Pancreas (tissue), 10 donors: ENCODE results near the gene ATP9A. TPM values are rescaled to one million over a fixed set of nuclear protein-coding genes. Genes with fewer than 3 reads are reported as not detected.
A peak's percentile ranks its signal among the peaks of the same experiment; 100 is the strongest.

Experiments used
- ATAC-seq, 4 donors: fragments of 200-7000 bp; cut with Tn5 transposase; one replicate each; pipeline versions ENCODE4 v1.8.0 to v1.9.1; 2020; ENCODE audit warnings: mild to moderate bottlenecking in 4 of 4, moderate library complexity in 4 of 4
- DNase-seq, 6 donors: peaks; one replicate each; pipeline ENCODE4 v3.0.0-alpha.2; 2020
- FAIRE-seq: peaks from 2 replicates; lab custom pipeline; 2012; peaks lifted over from hg19 to GRCh38; lab: Jason Lieb, UNC
- H3K27ac ChIP-seq, 4 donors: fragments of 200-600 bp; sonication (generic); 1 replicate in 3 of 4; 2 replicates in 1 of 4; pipeline versions ENCODE4 v1.5.0 to v1.8.0; 2020
- H3K27me3 ChIP-seq, 4 donors: fragments of 200-600 bp; one replicate each; pipeline ENCODE4 v1.8.0; 2021
- H3K36me3 ChIP-seq, 3 donors: fragments of 200-600 bp; sonication (generic) in 1 of 3; one replicate each; pipeline versions ENCODE4 v1.5.0 to v1.8.0; 2020 to 2021
- H3K4me1 ChIP-seq, 3 donors: fragments of 200-600 bp; one replicate each; pipeline ENCODE4 v1.8.0; 2021
- H3K4me3 ChIP-seq, 4 donors: fragments of 200-600 bp; sonication (generic) in 2 of 4; one replicate each; pipeline versions ENCODE4 v1.5.0 to v1.8.0; 2020 to 2021
- H3K9me3 ChIP-seq, 4 donors: fragments of 200-600 bp; one replicate each; pipeline ENCODE4 v1.8.0; 2021
- WGBS, 2 donors: extraction: QIAGEN DNeasy Blood & Tissue Kit; methylation state at CpG; one replicate each; pipeline ENCODE4 v1.1.7; 2013; 5-methylcytosine and 5-hydroxymethylcytosine counted together
- intact Hi-C, 3 donors: fragments of 100-400 bp; cut with DNase I; formaldehyde crosslinking; loops; one replicate each; pipeline versions ENCODE4 v1.11.1 to v1.14.2; 2022
- polyA plus RNA-seq, 2 donors: library from polyadenylated mRNA; stranded (reverse); fragments of 200-250 nt; gene quantifications; one replicate each; pipeline ENCODE4 v1.2.3, GENCODE V29; 2013
- total RNA-seq, 6 donors: library from RNA; stranded (reverse); fragmentation: NEBNext Ultra II Directional in 4 of 6; extraction: Animal tissue kit (Norgen Biotek cat#: 25700) in 4 of 6; gene quantifications; one replicate each; pipeline versions ENCODE4 v1.2.1 to v1.2.4, GENCODE V29; 2021 to 2023
- TF ChIP-seq, protein P1 (sequence below), 4 donors: fragments of 200-600 bp; sonication (generic) in 3 of 4; IDR thresholded peaks; one replicate each; pipeline versions ENCODE4 v1.5.0 to v1.8.0; 2021; ENCODE audit warnings: antibody characterized with exemption in 4 of 4
- donor health status: healthy with polysubstance abuse.
- donor health status: DM: no; HTN: no; CAD: no; lungs with moderate emphysema.
- donor health status: DM: no; HTN: no; CAD: no.
- donor health status: control.
- donor health status: control.
- donor health status: Bipolar disorder and iron deficiency.
- donor health status: DM: yes; HTN: yes; CAD: no.
- donor health status: DM: no; HTN: no; CAD: no.
- donor health status: DM: no; HTN: no; CAD: no.
- donor health status: DM: yes; HTN: yes; CAD: no.

ATP9A gene
- total and polyA plus RNA-seq, 8 donors, result 5.8 to 41.0 (median 20.0) TPM

DNA sequence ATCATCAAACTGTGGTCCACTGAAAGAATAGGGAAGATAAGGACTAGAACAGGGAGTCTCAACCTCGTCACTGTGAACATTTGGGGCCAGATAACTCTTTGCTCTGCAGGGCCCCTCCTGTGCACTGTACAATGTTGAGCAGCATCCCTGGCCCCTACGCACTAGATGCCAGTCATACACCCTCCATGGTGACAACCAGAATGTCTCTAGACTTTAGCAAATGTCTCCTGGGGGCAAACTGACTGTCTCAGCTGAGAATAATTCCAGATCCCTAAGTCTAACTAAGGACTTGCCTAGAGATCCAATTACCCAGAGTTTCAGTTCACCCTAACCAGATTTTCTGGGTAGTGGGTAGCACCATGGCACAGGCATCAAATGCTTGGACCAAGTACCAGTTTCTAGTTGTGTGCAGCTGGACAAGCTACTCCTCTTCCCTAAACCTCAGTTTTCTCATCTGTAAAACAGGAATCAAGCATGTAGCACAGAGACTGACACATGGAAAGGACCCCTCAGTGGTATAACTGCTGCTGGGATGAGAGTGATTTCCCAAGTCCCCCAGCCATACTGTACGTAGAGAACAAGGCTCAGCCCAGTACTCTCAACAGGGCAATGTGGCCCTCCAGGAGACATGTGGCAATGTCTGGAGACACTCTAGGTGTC is 138.7 kb downstream of the ATP9A start:
- FAIRE-seq, result no peak
- H3K36me3 ChIP-seq, result peaks cover 0 to 8% (median 0%) of the 10 kb centered on the region in 3 donors
- no peak for DNase-seq
- H3K27ac ChIP-seq, result no peak overlapping the region
- ATAC-seq, result no peak
- H3K4me3 ChIP-seq, result no peak overlapping the region
- H3K27me3 ChIP-seq, result no peaks in the 10 kb centered on the region
- TF ChIP-seq, protein P1, sequence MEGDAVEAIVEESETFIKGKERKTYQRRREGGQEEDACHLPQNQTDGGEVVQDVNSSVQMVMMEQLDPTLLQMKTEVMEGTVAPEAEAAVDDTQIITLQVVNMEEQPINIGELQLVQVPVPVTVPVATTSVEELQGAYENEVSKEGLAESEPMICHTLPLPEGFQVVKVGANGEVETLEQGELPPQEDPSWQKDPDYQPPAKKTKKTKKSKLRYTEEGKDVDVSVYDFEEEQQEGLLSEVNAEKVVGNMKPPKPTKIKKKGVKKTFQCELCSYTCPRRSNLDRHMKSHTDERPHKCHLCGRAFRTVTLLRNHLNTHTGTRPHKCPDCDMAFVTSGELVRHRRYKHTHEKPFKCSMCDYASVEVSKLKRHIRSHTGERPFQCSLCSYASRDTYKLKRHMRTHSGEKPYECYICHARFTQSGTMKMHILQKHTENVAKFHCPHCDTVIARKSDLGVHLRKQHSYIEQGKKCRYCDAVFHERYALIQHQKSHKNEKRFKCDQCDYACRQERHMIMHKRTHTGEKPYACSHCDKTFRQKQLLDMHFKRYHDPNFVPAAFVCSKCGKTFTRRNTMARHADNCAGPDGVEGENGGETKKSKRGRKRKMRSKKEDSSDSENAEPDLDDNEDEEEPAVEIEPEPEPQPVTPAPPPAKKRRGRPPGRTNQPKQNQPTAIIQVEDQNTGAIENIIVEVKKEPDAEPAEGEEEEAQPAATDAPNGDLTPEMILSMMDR (IDR thresholded peaks at IDR 0.05), result no peak
- intact Hi-C loops, result loop anchor here in 1 of 3 donors (10.0 kb wide), 2 partner anchors 255 to 445 kb away; no protein-coding TSS in a partner anchor
- no peaks in the 10 kb centered on the region for H3K9me3 ChIP-seq
- WGBS, 2 donors, result 59 to 88% methylated on average over 3 of the region's 3 CpGs
- no peaks in the 10 kb centered on the region for H3K4me1 ChIP-seq

DNA sequence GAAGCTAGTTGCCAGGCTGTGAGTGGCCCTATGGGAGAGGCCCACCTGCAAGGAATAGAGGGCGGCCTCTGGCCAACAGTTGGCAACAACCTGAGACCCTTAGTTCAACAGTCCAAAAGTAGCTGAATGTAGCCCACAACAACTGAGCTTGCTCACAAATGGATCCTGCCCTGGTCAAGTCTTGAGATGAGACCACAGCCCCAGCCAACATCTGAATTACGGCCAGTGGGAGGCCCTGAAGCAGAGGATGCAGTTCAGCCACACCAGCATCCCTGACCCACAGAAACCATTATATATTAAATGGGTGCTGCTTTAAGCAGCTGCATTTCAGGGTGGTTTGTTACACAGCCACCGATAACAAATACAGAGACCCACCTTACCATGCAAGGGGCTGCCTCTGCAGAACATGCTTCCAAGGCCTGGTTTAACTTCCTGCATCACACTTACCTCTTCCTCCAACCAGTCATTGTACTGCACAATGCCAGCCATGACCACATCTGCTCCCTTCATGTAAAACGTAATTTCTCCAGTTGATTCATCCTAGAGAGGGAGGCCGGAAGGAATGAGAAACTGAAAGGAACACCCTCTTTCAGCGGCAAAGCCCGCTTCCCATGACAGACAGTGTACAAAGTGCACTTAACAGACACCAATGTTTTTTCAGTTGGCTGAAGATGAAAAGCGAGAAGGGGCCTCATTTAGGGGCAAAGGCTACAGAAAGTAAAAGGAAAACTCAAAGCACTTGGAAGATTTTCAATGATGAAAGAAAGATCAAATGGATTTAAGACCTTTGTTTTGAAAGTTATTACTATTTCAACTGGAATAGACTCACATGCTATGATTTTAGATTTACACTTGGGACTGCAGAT is 139.4 kb downstream of the ATP9A start:
- intact Hi-C loops, result loop anchor here in 1 of 3 donors (10.0 kb wide), 2 partner anchors 254 to 446 kb away; no protein-coding TSS in a partner anchor
- FAIRE-seq, result no peak
- no peak overlapping the region for H3K4me3 ChIP-seq
- no peaks in the 10 kb centered on the region for H3K9me3 ChIP-seq
- peaks cover 0 to 8% (median 0%) of the 10 kb centered on the region in 3 donors for H3K36me3 ChIP-seq
- no peak overlapping the region for H3K27ac ChIP-seq
- no peaks in the 10 kb centered on the region for H3K27me3 ChIP-seq
- WGBS, 2 donors, result 88 to 90% methylated on average over 8 of the region's 8 CpGs
- no peak for DNase-seq
- TF ChIP-seq, protein P1 (IDR thresholded peaks at IDR 0.05), result no peak
- H3K4me1 ChIP-seq, result no peaks in the 10 kb centered on the region
- ATAC-seq, result no peak

GRCh38 chr20:51627586-51627985 is 140.6 kb downstream of the ATP9A start:
- Histone ChIP-seq H3K27ac (no peak overlapping the region), H3K27me3 (no peaks in the 10 kb centered on the region), H3K4me3 (no peak overlapping the region), H3K9me3 (no peaks in the 10 kb centered on the region), H3K36me3 (peaks cover 0 to 8% (median 0%) of the 10 kb centered on the region in 3 donors), H3K4me1 (no peaks in the 10 kb centered on the region)
- 90 to 92% methylated on average over 10 of the region's 10 CpGs for WGBS, 2 donors
- no peak for DNase-seq
- no peak for ATAC-seq
- intact Hi-C loops, result loop anchor here in 1 of 3 donors (10.0 kb wide), 2 partner anchors 253 to 447 kb away; no protein-coding TSS in a partner anchor
- FAIRE-seq, result no peak
- TF ChIP-seq, protein P1 (IDR thresholded peaks at IDR 0.05), result no peak

DNA sequence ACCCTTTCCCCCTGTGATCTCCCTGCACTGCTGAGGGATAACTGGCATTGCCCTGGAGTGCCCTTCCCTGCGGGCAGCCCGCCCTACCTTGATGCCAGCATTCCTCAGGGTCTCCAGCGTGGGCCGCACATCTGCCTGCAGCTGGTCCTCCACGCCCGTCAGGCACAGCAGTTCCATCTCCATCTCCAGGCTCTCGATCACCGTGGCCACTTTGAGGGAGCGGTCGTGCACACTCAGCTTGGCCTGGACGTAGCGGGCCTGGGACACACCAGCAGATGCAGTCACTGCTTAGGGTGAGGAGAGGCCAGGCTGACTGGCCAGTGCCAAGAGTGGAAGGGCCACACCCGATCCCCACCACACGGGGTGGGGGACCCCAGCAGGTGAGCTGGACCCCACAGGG is 143.1 kb downstream of the ATP9A start:
- H3K27me3 ChIP-seq, result no peaks in the 10 kb centered on the region
- DNase-seq (peak in 1 of 6 donors; percentile 69), ATAC-seq (no peak), FAIRE-seq (no peak)
- H3K4me3 ChIP-seq, result no peak overlapping the region
- no peaks in the 10 kb centered on the region for H3K9me3 ChIP-seq
- intact Hi-C loops, result loop anchor here in 1 of 3 donors (10.0 kb wide), 2 partner anchors 250 to 450 kb away; no protein-coding TSS in a partner anchor
- peaks cover 0 to 8% (median 0%) of the 10 kb centered on the region in 3 donors for H3K36me3 ChIP-seq
- H3K27ac ChIP-seq, result no peak overlapping the region
- TF ChIP-seq, protein P1 (IDR thresholded peaks at IDR 0.05), result no peak
- WGBS, 2 donors, result 85 to 90% methylated on average over 14 of the region's 14 CpGs
- H3K4me1 ChIP-seq, result no peaks in the 10 kb centered on the region
